ENCODE measurements around the gene SH2D4B. TPM values are rescaled to one million over a fixed set of nuclear protein-coding genes. Genes with fewer than 3 reads are reported as not detected.

Gene SH2D4B
- total RNA-seq, 1 experiment from 2014 or later: 0.22 TPM

GRCh38 chr10:80603516-80603915, 65.8 kb downstream of the SH2D4B start:
- CTCF ChIA-PET: no interaction called here
- no peak for TF ChIP-seq RAD21 (IDR thresholded peaks at IDR 0.05; ENCODE audit: low read depth)
- TF ChIP-seq POLR2AphosphoS5 (IDR thresholded peaks at IDR 0.05; ENCODE audit: low read depth, low read length): no peak
- no peak for TF ChIP-seq POLR2A (IDR thresholded peaks at IDR 0.05; ENCODE audit: borderline replicate concordance, extremely low read depth, insufficient read depth, insufficient read length)
- no peak for TF ChIP-seq EGR1 (IDR thresholded peaks at IDR 0.05; ENCODE audit: low read depth)
- TF ChIP-seq ZNF274 (IDR thresholded peaks at IDR 0.05; ENCODE audit: low read depth, low read length): no peak
- no peak for TF ChIP-seq EZH2phosphoT487 (IDR thresholded peaks at IDR 0.05; ENCODE audit: borderline replicate concordance)
- no peak for TF ChIP-seq CEBPB (IDR thresholded peaks at IDR 0.05; ENCODE audit: low read depth)
- TF ChIP-seq REST (IDR thresholded peaks at IDR 0.05; ENCODE audit: low read depth): no peak
- no peak for TF ChIP-seq SIN3A (IDR thresholded peaks at IDR 0.05; ENCODE audit: low read depth)
- no peak for TF ChIP-seq ZFX (IDR thresholded peaks at IDR 0.05)
- TF ChIP-seq EZH2 (IDR thresholded peaks at IDR 0.05): no peak
- no peak for TF ChIP-seq TCF7L2 (IDR thresholded peaks at IDR 0.05; ENCODE audit: borderline replicate concordance, extremely low read depth, insufficient read depth, insufficient read length)
- TF ChIP-seq YY1 (IDR thresholded peaks at IDR 0.05; ENCODE audit: extremely low read depth, insufficient replicate concordance, low read depth, low read length): no peak
- no peak for TF ChIP-seq SRF (IDR thresholded peaks at IDR 0.05; ENCODE audit: low read depth)
- TF ChIP-seq CBX3 (IDR thresholded peaks at IDR 0.05; ENCODE audit: low read depth): no peak
- no peak for TF ChIP-seq MAX (IDR thresholded peaks at IDR 0.05)
- no peak for TF ChIP-seq JUND (IDR thresholded peaks at IDR 0.05)
- H3K9ac ChIP-seq (ENCODE audit: low read length): no peak overlapping the region

More at GRCh38 chr10:80603516-80603915, 65.8 kb downstream of the SH2D4B start:
- Histone ChIP-seq H3K9me2 (ENCODE audit: insufficient read depth) (no peaks in the 10 kb centered on the region), H3K79me2 (ENCODE audit: insufficient read depth, low read length) (no peaks in the 10 kb centered on the region), H3K4me2 (ENCODE audit: low read length) (no peak overlapping the region), H3K4me1 (ENCODE audit: control insufficient read depth in 1 of 2, insufficient read depth in 2 of 2, low read length in 2 of 2) (0 out of 4 replicates have a peak, but pooled peaks cover 0 to 3% of the 10 kb centered on the region in 2 experiments), H3K9me3 (ENCODE audit: control insufficient read depth in 1 of 2, insufficient read depth in 1 of 2, low read depth in 1 of 2, low read length in 2 of 2) (no peaks in the 10 kb centered on the region), H2AFZ (ENCODE audit: low read depth, low read length, poor library complexity, severe bottlenecking) (no peak overlapping the region), H3K27me3 (ENCODE audit: insufficient read depth, low read length) (no peaks in the 10 kb centered on the region), H4K20me1 (ENCODE audit: insufficient read depth) (no peaks in the 10 kb centered on the region), H3K4me3 (replicated peaks in 1 of 2; ENCODE audit: low read depth in 1 of 2, low read length in 2 of 2) (no peak overlapping the region), H3K36me3 (ENCODE audit: control insufficient read depth in 1 of 2, insufficient read depth in 2 of 2, low read length in 2 of 2) (no peaks in the 10 kb centered on the region), H3K27ac (ENCODE audit: low read depth, low read length) (no peak overlapping the region)
- ChIA-PET POLR2A (no interaction called here), RAD21 (ENCODE audit: low non-redundant PET in 1 of 2, low total read pairs in 2 of 2, uncharacterized antibody in 2 of 2, unreplicated experiment in 2 of 2) (no interaction called here)
- intact Hi-C loops (cut with micrococcal nuclease): no loop called here
- no TSS peak for BruUV-seq (replicated peaks)
- ATAC-seq (no peak), DNase-seq (ENCODE audit: low read depth, low spot score) (no peak)
